NCI-H226 (cell line): Measurements from ENCODE around the gene TNK1.
A peak's percentile ranks its signal among the peaks of the same experiment; 100 is the strongest.

Source experiments
- DNase-seq: peaks from one replicate; pipeline ENCODE4 v3.0.0-alpha.2; 2015

TNK1 gene

GRCh38 chr17:7413346-7413985 lies 32.6 kb downstream of the TNK1 start:
- peak; percentile 54 for DNase-seq

- DNase-seq, result no peak
Observed at GRCh38 chr17:7414837-7415236, 33.9 kb downstream of the TNK1 start.

- DNase-seq, result no peak
Observed at GRCh38 chr17:7415784-7416183, 34.9 kb downstream of the TNK1 start.

- DNase-seq, result no peak
Observed at GRCh38 chr17:7416323-7416722, 35.4 kb downstream of the TNK1 start.

GRCh38 chr17:7417056-7417655 lies 36.3 kb downstream of the TNK1 start:
- no peak for DNase-seq

- no peak for DNase-seq
Observed at GRCh38 chr17:7418472-7419152, 37.7 kb downstream of the TNK1 start.

- DNase-seq, result no peak
Observed at GRCh38 chr17:7419819-7420610, 39.1 kb downstream of the TNK1 start, which contains the start of gene SPEM1. Gene SPEM1 (plus strand): TSS chr17:7420324. CDS start chr17:7420385, 61 bp downstream.

- DNase-seq, result no peak
Observed at GRCh38 chr17:7421186-7421585, 40.3 kb downstream of the TNK1 start.

GRCh38 chr17:7423679-7424078 lies 42.8 kb downstream of the TNK1 start:
- DNase-seq, result no peak

GRCh38 chr17:7425316-7425715 lies 44.4 kb downstream of the TNK1 start, which contains the start of gene SPEM2:
Gene SPEM2 (plus strand): TSS chr17:7425616. CDS start chr17:7425689, 73 bp downstream.
- no peak for DNase-seq

GRCh38 chr17:7425756-7426155 lies 44.9 kb downstream of the TNK1 start:
- DNase-seq, result no peak

GRCh38 chr17:7426203-7426863 lies 45.4 kb downstream of the TNK1 start:
- no peak for DNase-seq

GRCh38 chr17:7426896-7427489 lies 46.1 kb downstream of the TNK1 start:
- DNase-seq, result no peak

GRCh38 chr17:7427549-7427948 lies 46.7 kb downstream of the TNK1 start:
- DNase-seq, result no peak

GRCh38 chr17:7428557-7428956 lies 47.7 kb downstream of the TNK1 start, which contains the start of gene SPEM3:
Gene SPEM3 (plus strand): TSS chr17:7428857. CDS start chr17:7428903, 46 bp downstream.
- DNase-seq, result no peak

GRCh38 chr17:7429722-7430121 lies 48.8 kb downstream of the TNK1 start:
- DNase-seq, result no peak

- DNase-seq, result no peak
Observed at GRCh38 chr17:7431231-7431630, 50.3 kb downstream of the TNK1 start.

- DNase-seq, result no peak
Observed at GRCh38 chr17:7432296-7432695, 51.4 kb downstream of the TNK1 start.

- no peak for DNase-seq
Observed at GRCh38 chr17:7435676-7436555, 55.0 kb downstream of the TNK1 start.

GRCh38 chr17:7436556-7437368 lies 55.9 kb downstream of the TNK1 start:
- DNase-seq, result peak; percentile 81
